ENCODE measurements around the gene TUBA8.
A peak's percentile ranks its signal among the peaks of the same experiment; 100 is the strongest.
"Not testable (repeated sequence)": the region's sequence is repeated elsewhere in the genome, so short reads cannot be mapped to it uniquely, and the experiment has no call there.

Gene TUBA8

GRCh38 chr22:18110194-18110953 is at the start of gene TUBA8:
TUBA8 (plus strand) TSS chr22:18110809; CDS start chr22:18110866, 57 bp downstream.
- no peak for DNase-seq (ENCODE audit: low read depth in 2 of 3, low spot score in 1 of 3)

- no peak for DNase-seq (ENCODE audit: low read depth in 2 of 3, low spot score in 1 of 3)
Observed at GRCh38 chr22:18062421-18062820, 48.2 kb upstream of the TUBA8 start.

DNA sequence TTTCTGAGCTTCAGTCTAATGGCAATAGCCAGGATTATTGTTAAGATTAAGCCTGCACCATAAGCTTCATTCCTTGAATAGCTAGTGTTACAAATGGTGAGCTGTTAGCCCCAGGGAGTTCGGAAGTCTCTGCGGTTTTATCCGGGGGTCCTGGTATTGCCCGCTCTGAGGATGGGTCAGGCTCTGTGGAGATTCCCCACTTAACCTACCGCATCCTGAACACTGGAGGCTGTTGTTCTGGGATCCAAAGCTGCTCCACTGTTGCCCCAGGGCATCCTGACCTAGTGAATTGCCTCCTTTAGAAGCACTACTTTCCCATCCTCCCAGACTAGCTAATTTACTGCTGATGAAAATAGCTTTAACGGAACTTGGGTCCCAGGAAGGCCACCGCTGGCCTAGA is 47.3 kb upstream of the TUBA8 start:
- no peak for DNase-seq (ENCODE audit: low read depth in 2 of 3, low spot score in 1 of 3)

GRCh38 chr22:18063715-18064114 is 46.9 kb upstream of the TUBA8 start:
- DNase-seq (ENCODE audit: low read depth in 2 of 3, low spot score in 1 of 3) = not testable (repeated sequence)

GRCh38 chr22:18064636-18065035 is 46.0 kb upstream of the TUBA8 start:
- no peak for DNase-seq (ENCODE audit: low read depth in 2 of 3, low spot score in 1 of 3)

DNA sequence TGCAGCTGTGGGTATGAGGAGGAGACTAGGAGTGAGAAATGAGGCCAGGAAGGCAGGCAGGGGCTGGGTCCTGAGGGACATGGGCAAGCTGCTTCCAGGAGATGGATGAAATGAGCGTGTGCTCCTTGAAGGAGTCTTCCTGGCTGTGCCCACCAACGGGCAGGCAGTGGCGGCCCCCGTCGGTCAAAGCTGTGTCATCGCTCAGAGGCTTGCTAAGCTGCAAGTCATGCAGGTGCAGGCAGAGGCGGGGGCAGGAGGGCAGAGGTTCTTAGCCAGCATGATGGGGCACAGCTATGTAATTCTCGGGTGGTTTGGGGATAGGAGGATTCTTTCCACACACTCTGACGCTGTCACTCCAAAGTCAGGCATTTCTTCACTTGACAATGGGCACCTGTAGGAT is 45.4 kb upstream of the TUBA8 start:
- no peak for DNase-seq (ENCODE audit: low read depth in 2 of 3, low spot score in 1 of 3)

DNA sequence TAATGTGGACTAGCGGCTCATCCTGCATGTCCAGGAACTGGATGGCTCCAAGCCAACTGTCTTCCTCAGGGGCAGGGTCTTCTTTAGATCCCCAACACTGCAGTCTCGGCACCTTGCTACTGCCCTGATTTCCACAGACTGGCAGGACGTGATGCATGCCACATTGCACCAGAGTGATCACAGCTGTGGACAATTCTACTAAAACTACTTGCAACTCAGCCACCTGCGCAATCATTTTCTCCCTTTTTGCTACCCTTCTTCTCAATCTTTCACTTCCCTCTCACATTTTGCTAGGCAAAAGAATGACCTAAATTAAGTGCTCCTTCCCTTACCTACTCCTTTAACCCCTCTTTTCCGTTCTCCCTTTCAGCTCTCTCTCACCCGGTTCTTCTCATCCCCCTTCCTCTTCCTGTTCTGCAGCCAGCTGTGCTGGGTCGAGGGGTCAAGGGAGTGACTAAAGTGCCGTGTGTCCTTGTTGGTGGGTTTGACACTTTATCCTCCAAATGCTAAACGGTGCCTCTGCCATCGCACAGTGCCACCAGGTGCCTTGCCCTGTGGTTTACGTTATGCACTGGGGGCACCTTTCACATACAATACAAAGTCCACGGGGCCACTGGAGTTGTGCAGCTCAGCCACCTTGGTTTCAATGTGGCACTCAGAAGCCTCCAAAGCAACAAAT is 44.3 kb upstream of the TUBA8 start:
- no peak for DNase-seq (ENCODE audit: low read depth in 2 of 3, low spot score in 1 of 3)

DNA sequence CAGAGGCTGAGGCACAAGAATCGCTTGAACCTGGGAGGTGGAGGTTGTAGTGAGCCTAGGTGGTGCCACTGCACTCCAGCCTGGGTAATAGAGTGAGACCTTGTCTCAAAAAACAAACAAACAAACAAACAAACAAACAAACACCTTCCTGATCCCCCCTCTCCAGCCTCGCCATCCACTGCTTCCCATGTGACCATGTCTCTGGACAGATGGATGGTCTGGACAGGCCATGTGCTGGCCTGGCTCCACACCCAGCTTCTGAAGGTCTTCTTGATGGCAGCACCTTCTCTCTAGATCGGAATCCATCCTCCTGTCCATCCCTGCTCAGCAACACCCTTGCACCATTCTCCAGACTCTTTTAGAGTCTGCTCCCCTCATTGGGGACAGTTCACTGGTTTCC is 43.5 kb upstream of the TUBA8 start:
- DNase-seq (ENCODE audit: low read depth in 2 of 3, low spot score in 1 of 3) = no peak

GRCh38 chr22:18067548-18068341 is 42.9 kb upstream of the TUBA8 start:
- no peak for DNase-seq (ENCODE audit: low read depth in 2 of 3, low spot score in 1 of 3)

DNA sequence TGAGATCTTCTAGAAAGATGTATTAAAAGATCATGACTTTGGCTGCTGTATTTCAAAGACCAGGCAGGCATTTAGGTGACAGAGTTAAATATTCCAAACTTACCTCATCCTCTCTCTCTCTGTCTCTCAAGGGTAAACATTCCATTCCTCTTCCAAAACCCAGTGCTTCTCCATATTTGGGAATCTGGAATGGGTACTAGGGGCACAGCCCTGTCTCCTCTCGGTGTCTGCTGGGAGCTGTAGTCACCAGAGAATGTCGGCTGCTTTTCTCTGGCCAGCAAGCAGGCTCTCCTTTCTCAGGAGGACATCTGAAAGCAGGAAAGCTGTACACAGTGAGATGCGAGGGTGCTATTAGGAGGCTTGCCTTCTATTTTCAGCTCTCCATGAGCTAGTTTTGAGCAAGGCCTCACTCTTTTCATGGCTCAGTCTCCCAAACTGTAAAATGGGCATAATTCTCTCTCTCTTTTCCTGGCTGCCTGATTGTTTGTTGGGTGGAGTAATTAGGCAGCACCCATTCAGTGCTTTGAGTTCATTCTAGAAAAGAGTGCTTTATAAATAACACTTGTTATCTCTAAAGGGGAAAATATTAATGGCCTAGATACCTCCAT is 42.1 kb upstream of the TUBA8 start:
- DNase-seq (ENCODE audit: low read depth in 2 of 3, low spot score in 1 of 3) = no peak

DNA sequence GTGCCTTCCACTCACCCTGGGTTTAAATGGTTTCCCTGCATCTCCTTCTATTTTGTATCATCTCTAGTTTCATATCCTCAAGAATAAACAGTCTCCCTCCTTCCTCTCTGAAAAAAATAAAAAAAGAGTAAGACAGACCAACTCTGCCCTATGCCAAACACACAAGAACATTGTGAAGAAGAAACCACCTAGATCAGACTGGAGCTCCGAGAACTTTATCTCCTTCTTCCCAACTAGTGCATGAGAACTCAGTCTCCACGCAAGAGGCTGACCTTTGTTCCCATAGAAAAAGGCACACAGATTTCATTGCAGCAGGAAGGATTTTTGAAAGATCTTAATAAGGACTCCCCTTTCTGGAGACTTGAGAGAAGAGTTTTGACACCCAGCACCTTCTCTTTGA is 41.6 kb upstream of the TUBA8 start:
- no peak for DNase-seq (ENCODE audit: low read depth in 2 of 3, low spot score in 1 of 3)

DNA sequence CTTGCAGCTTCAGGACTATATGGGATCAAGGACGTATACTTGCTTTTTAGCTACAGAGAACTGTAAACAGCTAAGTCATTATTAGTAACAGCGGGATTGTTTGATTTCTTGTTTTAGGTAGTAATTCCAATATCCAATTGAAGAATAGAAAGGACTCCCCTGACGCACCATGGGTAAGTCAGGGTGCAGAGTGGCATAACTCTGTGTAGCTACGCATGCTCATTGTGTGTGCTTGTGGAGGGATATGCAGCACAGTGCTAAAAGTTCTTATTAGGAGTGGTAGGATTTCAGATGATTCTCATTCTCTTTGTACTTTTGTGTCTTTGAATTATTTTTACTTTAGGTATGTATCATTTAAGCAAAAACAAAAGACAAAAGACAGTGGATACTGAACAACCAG is 40.6 kb upstream of the TUBA8 start:
- no peak for DNase-seq (ENCODE audit: low read depth in 2 of 3, low spot score in 1 of 3)

GRCh38 chr22:18070556-18071306 is 39.9 kb upstream of the TUBA8 start:
- DNase-seq (ENCODE audit: low read depth in 2 of 3, low spot score in 1 of 3) = no peak

DNA sequence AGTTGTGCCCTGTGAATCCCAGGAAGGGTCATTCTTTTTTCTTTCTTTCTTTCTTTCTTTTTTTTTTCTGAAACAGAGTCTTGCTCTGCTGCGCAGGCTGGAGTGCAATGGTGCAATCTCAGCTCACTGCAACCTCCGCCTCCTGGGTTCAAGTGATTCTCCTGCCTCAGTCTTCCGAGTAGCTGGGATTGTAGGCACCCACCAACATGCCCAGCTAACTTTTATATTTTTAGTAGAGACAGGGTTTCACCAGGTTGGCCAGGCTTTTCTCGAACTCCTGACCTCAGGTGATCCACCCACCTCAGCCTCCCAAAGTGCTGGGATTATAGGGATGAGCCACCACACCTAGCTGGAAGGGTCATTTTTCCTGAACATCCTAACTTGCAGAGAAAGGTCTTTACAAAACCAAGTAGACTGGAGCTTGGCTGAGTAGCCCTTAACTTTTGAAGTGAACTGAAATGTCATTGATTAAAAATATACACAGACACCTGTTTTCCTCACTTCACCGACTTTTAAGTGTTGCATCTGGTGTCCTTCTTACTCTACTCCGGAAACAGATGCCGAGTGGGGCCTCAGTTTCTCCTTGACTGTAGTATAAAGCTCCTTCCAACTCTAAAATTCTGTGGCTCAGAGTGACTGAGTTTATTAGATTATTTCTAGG is 39.2 kb upstream of the TUBA8 start:
- DNase-seq (ENCODE audit: low read depth in 2 of 3, low spot score in 1 of 3) = not testable (repeated sequence)

DNA sequence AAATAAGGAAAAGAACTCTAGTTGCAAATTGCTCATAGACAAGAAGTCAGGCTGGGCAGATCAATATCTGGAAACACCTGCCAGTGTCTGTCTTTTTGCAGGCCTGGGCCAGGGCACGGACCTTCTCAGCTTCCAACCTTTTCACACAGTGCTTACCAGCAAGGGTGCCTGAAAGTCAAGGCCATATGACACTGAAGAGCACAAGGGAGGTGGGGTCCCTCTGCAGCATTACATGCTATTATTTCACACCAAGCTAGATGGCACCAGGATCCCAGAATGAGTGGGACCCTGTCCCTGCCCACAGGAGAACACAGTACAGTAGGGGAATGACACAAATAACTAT is 38.7 kb upstream of the TUBA8 start:
- no peak for DNase-seq (ENCODE audit: low read depth in 2 of 3, low spot score in 1 of 3)

DNA sequence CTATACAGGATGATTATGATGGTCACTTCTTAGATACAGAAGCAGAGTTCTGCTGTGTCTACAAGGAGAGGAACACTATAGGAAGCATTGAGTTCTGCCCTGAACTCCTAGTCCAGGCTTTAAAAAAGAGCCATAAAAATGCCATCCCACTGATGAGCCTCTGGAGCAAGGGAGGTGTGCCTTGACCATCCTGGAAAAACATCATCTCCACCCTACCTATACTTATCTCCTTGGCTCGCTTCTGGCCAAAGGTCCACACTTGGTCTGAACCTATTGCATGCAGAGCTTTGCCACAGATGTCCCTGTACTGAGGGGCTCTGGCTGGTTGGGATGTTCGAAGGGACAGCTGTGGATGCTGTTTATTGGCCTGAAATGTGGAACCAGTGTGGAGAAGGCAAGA is 37.1 kb upstream of the TUBA8 start:
- no peak for DNase-seq (ENCODE audit: low read depth in 2 of 3, low spot score in 1 of 3)

GRCh38 chr22:18073927-18074326 is 36.7 kb upstream of the TUBA8 start:
- not testable (repeated sequence) for DNase-seq (ENCODE audit: low read depth in 2 of 3, low spot score in 1 of 3)

- DNase-seq (ENCODE audit: low read depth in 2 of 3, low spot score in 1 of 3) = no peak
Observed at GRCh38 chr22:18075101-18075719, 35.4 kb upstream of the TUBA8 start.

DNA sequence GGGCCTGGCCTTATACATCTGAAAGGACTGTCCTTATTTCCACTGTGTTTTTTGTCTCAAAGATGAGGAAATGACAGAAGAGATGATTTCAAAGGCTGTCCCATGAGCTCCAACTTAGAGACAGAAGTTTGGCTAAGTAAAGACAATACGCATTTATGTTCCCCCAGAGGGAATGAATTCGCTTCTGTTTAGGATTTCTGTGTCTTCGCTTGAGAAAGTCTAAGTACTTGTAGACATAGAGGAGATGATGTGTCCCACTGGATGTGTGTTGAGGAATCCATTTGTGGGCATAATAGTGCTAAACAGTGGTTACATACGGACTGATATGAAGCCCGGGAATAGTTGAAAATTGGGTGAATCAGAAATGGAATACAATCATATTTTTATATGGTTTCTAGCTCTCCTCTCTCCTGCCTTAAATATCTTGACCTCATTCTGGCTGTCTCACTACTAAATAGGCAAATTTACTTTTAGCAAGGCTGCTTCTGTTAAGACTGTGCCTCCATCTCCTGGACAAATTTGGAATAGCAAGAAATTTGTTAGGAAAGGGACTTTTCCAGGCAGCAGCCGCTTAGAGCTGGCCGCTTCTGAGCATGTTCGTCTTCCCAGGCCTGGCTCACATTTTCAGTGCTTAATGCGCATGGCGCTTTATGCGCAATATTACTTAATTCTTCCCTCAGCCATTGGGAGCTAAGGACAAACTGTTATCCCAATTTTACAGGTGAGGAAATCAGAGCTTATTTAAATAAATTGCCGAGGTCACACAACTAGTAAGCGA is 34.7 kb upstream of the TUBA8 start:
- DNase-seq (ENCODE audit: low read depth in 2 of 3, low spot score in 1 of 3) = peak in 1 of 3 donors; percentile 72
